Measurements from ENCODE around the gene HSFX2.
"Not testable (repeated sequence)": the region's sequence is repeated elsewhere in the genome, so short reads cannot be mapped to it uniquely, and the experiment has no call there.

The HSFX2 gene, protein sequence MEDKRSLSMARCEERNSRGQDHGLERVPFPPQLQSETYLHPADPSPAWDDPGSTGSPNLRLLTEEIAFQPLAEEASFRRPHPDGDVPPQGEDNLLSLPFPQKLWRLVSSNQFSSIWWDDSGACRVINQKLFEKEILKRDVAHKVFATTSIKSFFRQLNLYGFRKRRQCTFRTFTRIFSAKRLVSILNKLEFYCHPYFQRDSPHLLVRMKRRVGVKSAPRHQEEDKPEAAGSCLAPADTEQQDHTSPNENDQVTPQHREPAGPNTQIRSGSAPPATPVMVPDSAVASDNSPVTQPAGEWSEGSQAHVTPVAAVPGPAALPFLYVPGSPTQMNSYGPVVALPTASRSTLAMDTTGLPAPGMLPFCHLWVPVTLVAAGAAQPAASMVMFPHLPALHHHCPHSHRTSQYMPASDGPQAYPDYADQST

DNA sequence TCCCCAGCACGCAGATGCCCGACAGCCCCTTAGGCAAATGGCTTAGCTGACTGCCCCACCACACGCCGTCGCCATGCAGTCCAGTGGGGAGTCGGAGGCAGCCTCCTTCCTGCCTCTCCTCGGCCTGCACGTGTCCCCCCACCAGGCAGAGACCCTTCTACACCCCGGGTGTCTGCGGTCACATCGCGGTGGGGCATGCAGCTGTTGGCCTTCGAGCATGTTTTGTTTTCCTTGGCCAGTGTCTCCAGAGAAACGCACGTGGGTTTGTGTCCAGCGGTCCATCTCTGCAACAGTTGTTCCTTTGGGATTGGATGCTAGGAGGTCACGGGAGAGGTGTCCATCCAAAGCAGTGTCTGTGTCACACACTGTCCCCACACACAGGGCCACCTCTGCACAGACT lies at the start of gene HSFX2:
Gene HSFX2, minus strand, starts transcription at position 101 of the 400 bp plus-strand sequence. CDS start 614 bp downstream, outside the sequence.
- not testable (repeated sequence) for H3F3A ChIP-seq (ENCODE audit: insufficient read depth); H2AFZ ChIP-seq (ENCODE audit: low read depth, low read length, severe bottlenecking); H3K9ac ChIP-seq (ENCODE audit: low read length)

DNA sequence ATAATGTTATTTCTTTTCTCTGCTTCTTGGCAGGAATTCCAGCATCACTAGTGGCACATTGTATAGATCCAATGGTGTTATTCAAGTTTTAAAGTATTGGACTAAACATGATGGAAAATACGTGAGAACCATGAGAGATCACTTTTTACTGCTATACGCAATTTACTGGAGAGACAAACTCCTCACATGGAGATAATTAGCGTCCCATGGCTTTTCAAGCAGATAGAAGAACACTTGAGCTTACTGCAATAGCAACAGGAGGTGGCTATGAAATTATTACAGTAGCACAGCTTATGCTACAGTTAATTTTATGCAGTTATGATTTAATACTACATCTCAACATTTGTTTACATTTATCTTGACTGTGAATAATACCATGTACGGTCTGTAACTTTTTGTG lies 48.4 kb upstream of the HSFX2 start:
- no peak overlapping the region for H3K4me3 ChIP-seq (ENCODE audit: insufficient read depth, low read length, poor library complexity, severe bottlenecking)
- no peaks in the 10 kb centered on the region for H4K20me1 ChIP-seq (ENCODE audit: low read depth, low read length)
- no peak overlapping the region for H3K4me2 ChIP-seq (ENCODE audit: low read depth, low read length, poor library complexity, severe bottlenecking)
- H3K36me3 ChIP-seq (ENCODE audit: low read length): no peaks in the 10 kb centered on the region
- TF ChIP-seq, protein P1, sequence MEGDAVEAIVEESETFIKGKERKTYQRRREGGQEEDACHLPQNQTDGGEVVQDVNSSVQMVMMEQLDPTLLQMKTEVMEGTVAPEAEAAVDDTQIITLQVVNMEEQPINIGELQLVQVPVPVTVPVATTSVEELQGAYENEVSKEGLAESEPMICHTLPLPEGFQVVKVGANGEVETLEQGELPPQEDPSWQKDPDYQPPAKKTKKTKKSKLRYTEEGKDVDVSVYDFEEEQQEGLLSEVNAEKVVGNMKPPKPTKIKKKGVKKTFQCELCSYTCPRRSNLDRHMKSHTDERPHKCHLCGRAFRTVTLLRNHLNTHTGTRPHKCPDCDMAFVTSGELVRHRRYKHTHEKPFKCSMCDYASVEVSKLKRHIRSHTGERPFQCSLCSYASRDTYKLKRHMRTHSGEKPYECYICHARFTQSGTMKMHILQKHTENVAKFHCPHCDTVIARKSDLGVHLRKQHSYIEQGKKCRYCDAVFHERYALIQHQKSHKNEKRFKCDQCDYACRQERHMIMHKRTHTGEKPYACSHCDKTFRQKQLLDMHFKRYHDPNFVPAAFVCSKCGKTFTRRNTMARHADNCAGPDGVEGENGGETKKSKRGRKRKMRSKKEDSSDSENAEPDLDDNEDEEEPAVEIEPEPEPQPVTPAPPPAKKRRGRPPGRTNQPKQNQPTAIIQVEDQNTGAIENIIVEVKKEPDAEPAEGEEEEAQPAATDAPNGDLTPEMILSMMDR (IDR thresholded peaks at IDR 0.05; ENCODE audit: insufficient read depth, low read length, poor library complexity, severe bottlenecking): no peak
- TF ChIP-seq EZH2phosphoT487 (conservative IDR thresholded peaks at IDR 0.05; ENCODE audit: low read length): no peak
- no peaks in the 10 kb centered on the region for H3K9me3 ChIP-seq (ENCODE audit: insufficient read depth, low read length)
- H3K27ac ChIP-seq (ENCODE audit: low read depth, low read length): no peak overlapping the region
- no peaks in the 10 kb centered on the region for H3F3A ChIP-seq (ENCODE audit: insufficient read depth)
- no peak overlapping the region for H2AFZ ChIP-seq (ENCODE audit: low read depth, low read length, severe bottlenecking)
- H3K9me2 ChIP-seq (replicated peaks; ENCODE audit: insufficient read depth, low read length): no peaks in the 10 kb centered on the region
- no peaks in the 10 kb centered on the region for H3K27me3 ChIP-seq (ENCODE audit: low read length)
- H3K9ac ChIP-seq (ENCODE audit: low read length): no peak overlapping the region
- no peaks in the 10 kb centered on the region for H3K79me2 ChIP-seq (ENCODE audit: insufficient read depth, low read length)

More for the DNA sequence above, at the start of gene HSFX2:
- H3K79me2 ChIP-seq (ENCODE audit: insufficient read depth, low read length); H4K20me1 ChIP-seq (ENCODE audit: low read depth, low read length); H3K4me2 ChIP-seq (ENCODE audit: low read depth, low read length, poor library complexity, severe bottlenecking); H3K9me2 ChIP-seq (replicated peaks; ENCODE audit: insufficient read depth, low read length); H3K27me3 ChIP-seq (ENCODE audit: low read length); H3K27ac ChIP-seq (ENCODE audit: low read depth, low read length); H3K9me3 ChIP-seq (ENCODE audit: insufficient read depth, low read length); H3K36me3 ChIP-seq (ENCODE audit: low read length); H3K4me3 ChIP-seq (ENCODE audit: insufficient read depth, low read length, poor library complexity, severe bottlenecking): not testable (repeated sequence)

GRCh38 chrX:149641835-149642234 lies 46.7 kb upstream of the HSFX2 start:
- TF ChIP-seq, protein P1 (IDR thresholded peaks at IDR 0.05; ENCODE audit: insufficient read depth, low read length, poor library complexity, severe bottlenecking): no peak
- TF ChIP-seq EZH2phosphoT487 (conservative IDR thresholded peaks at IDR 0.05; ENCODE audit: low read length): no peak
- H2AFZ ChIP-seq (ENCODE audit: low read depth, low read length, severe bottlenecking): no peak overlapping the region
- H3K27me3 ChIP-seq (ENCODE audit: low read length): no peaks in the 10 kb centered on the region
- H4K20me1 ChIP-seq (ENCODE audit: low read depth, low read length): no peaks in the 10 kb centered on the region
- no peak overlapping the region for H3K27ac ChIP-seq (ENCODE audit: low read depth, low read length)
- no peaks in the 10 kb centered on the region for H3K9me2 ChIP-seq (replicated peaks; ENCODE audit: insufficient read depth, low read length)
- H3K4me2 ChIP-seq (ENCODE audit: low read depth, low read length, poor library complexity, severe bottlenecking): no peak overlapping the region
- H3K9me3 ChIP-seq (ENCODE audit: insufficient read depth, low read length): no peaks in the 10 kb centered on the region
- H3K79me2 ChIP-seq (ENCODE audit: insufficient read depth, low read length): no peaks in the 10 kb centered on the region
- no peak overlapping the region for H3K4me3 ChIP-seq (ENCODE audit: insufficient read depth, low read length, poor library complexity, severe bottlenecking)
- no peaks in the 10 kb centered on the region for H3K36me3 ChIP-seq (ENCODE audit: low read length)
- no peak overlapping the region for H3K9ac ChIP-seq (ENCODE audit: low read length)
- H3F3A ChIP-seq (ENCODE audit: insufficient read depth): no peaks in the 10 kb centered on the region

- Histone ChIP-seq H4K20me1 (ENCODE audit: low read depth, low read length) (no peaks in the 10 kb centered on the region), H3K79me2 (ENCODE audit: insufficient read depth, low read length) (no peaks in the 10 kb centered on the region), H3K4me2 (ENCODE audit: low read depth, low read length, poor library complexity, severe bottlenecking) (no peak overlapping the region), H3K36me3 (ENCODE audit: low read length) (no peaks in the 10 kb centered on the region), H2AFZ (ENCODE audit: low read depth, low read length, severe bottlenecking) (no peak overlapping the region), H3K9ac (ENCODE audit: low read length) (no peak overlapping the region), H3K27ac (ENCODE audit: low read depth, low read length) (no peak overlapping the region), H3K9me3 (ENCODE audit: insufficient read depth, low read length) (no peaks in the 10 kb centered on the region), H3K9me2 (replicated peaks; ENCODE audit: insufficient read depth, low read length) (no peaks in the 10 kb centered on the region), H3K4me3 (ENCODE audit: insufficient read depth, low read length, poor library complexity, severe bottlenecking) (no peak overlapping the region), H3F3A (ENCODE audit: insufficient read depth) (no peaks in the 10 kb centered on the region), H3K27me3 (ENCODE audit: low read length) (no peaks in the 10 kb centered on the region)
- TF ChIP-seq EZH2phosphoT487 (conservative IDR thresholded peaks at IDR 0.05; ENCODE audit: low read length): no peak
- TF ChIP-seq, protein P1 (IDR thresholded peaks at IDR 0.05; ENCODE audit: insufficient read depth, low read length, poor library complexity, severe bottlenecking): no peak
These were observed 46.3 kb upstream of the HSFX2 start for GRCh38 chrX:149641432-149641831.

Data from SU-DHL-6 (cell line).